ENCODE measurements around the gene CAPN10. TPM values are rescaled to one million over a fixed set of nuclear protein-coding genes. Genes with fewer than 3 reads are reported as not detected.

Gene CAPN10
- total and polyA plus RNA-seq, 9 donors, result 2.2 to 34.3 (median 25.1) TPM

- Histone ChIP-seq H3K27me3 (no peaks in the 10 kb centered on the region), H3K4me3 (no peak overlapping the region), H3K36me3 (no peaks in the 10 kb centered on the region), H3K9me3 (no peaks in the 10 kb centered on the region), H3K4me1 (ENCODE audit: insufficient read depth) (peaks cover 7% of the 10 kb centered on the region), H3K27ac (no peak overlapping the region)
- 83 to 91% (median 84%) methylated on average over 36 to 37 of the region's 37 CpGs for WGBS, 3 donors
- peak in 3 of 5 donors; percentile 19 to 32 (median 24) for DNase-seq
- TF ChIP-seq POLR2A (IDR thresholded peaks at IDR 0.05) (no peak), CTCF (IDR thresholded peaks at IDR 0.05) (no peak), EP300 (IDR thresholded peaks at IDR 0.05) (no peak)
- intact Hi-C loops (cut with DNase I), result no loop called here
These were observed 12.8 kb upstream of the CAPN10 start for GRCh38 chr2:240573516-240574385.

GRCh38 chr2:240574386-240575100, 12.0 kb upstream of the CAPN10 start:
- Histone ChIP-seq H3K36me3 (no peaks in the 10 kb centered on the region), H3K9me3 (no peaks in the 10 kb centered on the region), H3K4me1 (ENCODE audit: insufficient read depth) (peaks cover 2% of the 10 kb centered on the region), H3K27me3 (no peaks in the 10 kb centered on the region), H3K4me3 (no peak overlapping the region), H3K27ac (no peak overlapping the region)
- intact Hi-C loops (cut with DNase I), result no loop called here
- DNase-seq, result peak in 2 of 5 donors; percentile 46 to 47
- no peak for TF ChIP-seq POLR2A (IDR thresholded peaks at IDR 0.05)
- no peak for TF ChIP-seq EP300 (IDR thresholded peaks at IDR 0.05)
- TF ChIP-seq CTCF (IDR thresholded peaks at IDR 0.05), result no peak
- 75 to 82% (median 78%) methylated on average over 20 to 21 of the region's 21 CpGs for WGBS, 3 donors

- peaks cover 4% of the 10 kb centered on the region for H3K4me1 ChIP-seq (ENCODE audit: insufficient read depth)
- no peaks in the 10 kb centered on the region for H3K9me3 ChIP-seq
- peak in 2 of 5 donors; percentile 24 to 31 for DNase-seq
- TF ChIP-seq POLR2A (IDR thresholded peaks at IDR 0.05), result no peak
- no peak for TF ChIP-seq CTCF (IDR thresholded peaks at IDR 0.05)
- TF ChIP-seq EP300 (IDR thresholded peaks at IDR 0.05), result no peak
- 80 to 83% (median 82%) methylated on average over 21 to 23 of the region's 23 CpGs for WGBS, 3 donors
- no peaks in the 10 kb centered on the region for H3K36me3 ChIP-seq
- no peak overlapping the region for H3K27ac ChIP-seq
- H3K27me3 ChIP-seq, result no peaks in the 10 kb centered on the region
- intact Hi-C loops (cut with DNase I), result no loop called here
- no peak overlapping the region for H3K4me3 ChIP-seq
These were observed 11.2 kb upstream of the CAPN10 start for GRCh38 chr2:240575101-240575965.

GRCh38 chr2:240576036-240576435, 10.5 kb upstream of the CAPN10 start:
- peaks cover 5% of the 10 kb centered on the region for H3K4me1 ChIP-seq (ENCODE audit: insufficient read depth)
- H3K36me3 ChIP-seq, result no peaks in the 10 kb centered on the region
- no peaks in the 10 kb centered on the region for H3K27me3 ChIP-seq
- H3K9me3 ChIP-seq, result no peaks in the 10 kb centered on the region
- no peak for TF ChIP-seq POLR2A (IDR thresholded peaks at IDR 0.05)
- no peak for TF ChIP-seq EP300 (IDR thresholded peaks at IDR 0.05)
- no peak for TF ChIP-seq CTCF (IDR thresholded peaks at IDR 0.05)
- intact Hi-C loops (cut with DNase I), result no loop called here
- no peak overlapping the region for H3K4me3 ChIP-seq
- no peak overlapping the region for H3K27ac ChIP-seq
- DNase-seq, result no peak
- WGBS, 3 donors, result 76 to 86% (median 79%) methylated on average over 6 of the region's 6 CpGs

Measured in ovary (tissue), 9 donors.